Muscle layer of colon (tissue), 2 donors: ENCODE measurements around the gene FSCN2.
"Not testable (repeated sequence)": the region's sequence is repeated elsewhere in the genome, so short reads cannot be mapped to it uniquely, and the experiment has no call there.

Source experiments
- H3K27ac ChIP-seq: one replicate; pipeline ENCODE4 v1.7.0; 2013; ENCODE audit warnings: low read depth, mild to moderate bottlenecking, low read length, moderate library complexity
- H3K27me3 ChIP-seq, 2 donors: one replicate each; pipeline ENCODE4 v1.7.0; 2013; ENCODE audit warnings: low read length in 2 of 2, mild to moderate bottlenecking in 2 of 2; ENCODE audit not compliant: insufficient read depth in 2 of 2, control insufficient read depth in 1 of 2
- H3K36me3 ChIP-seq: one replicate; pipeline ENCODE4 v1.7.0; 2013; ENCODE audit warnings: mild to moderate bottlenecking, low read length; ENCODE audit not compliant: insufficient read depth
- H3K4me1 ChIP-seq: one replicate; pipeline ENCODE4 v1.7.0; 2013; ENCODE audit warnings: mild to moderate bottlenecking, low read length; ENCODE audit not compliant: insufficient read depth
- H3K4me3 ChIP-seq, 2 donors: one replicate each; pipeline ENCODE4 v1.7.0; 2013; ENCODE audit warnings: low read length in 2 of 2, low read depth in 1 of 2, mild to moderate bottlenecking in 1 of 2, moderate library complexity in 1 of 2
- H3K9ac ChIP-seq: one replicate; pipeline ENCODE4 v1.7.0; 2013; ENCODE audit warnings: low read length
- H3K9me3 ChIP-seq: one replicate; pipeline ENCODE4 v1.7.0; 2013; ENCODE audit warnings: mild to moderate bottlenecking, low read length
- donor health status: abdominal sarcoma.
- donor health status: Adenocarcinoma of cecum.

The FSCN2 gene

GRCh38 chr17:81524865-81525159 is 3.4 kb upstream of the FSCN2 start:
- Histone ChIP-seq H3K36me3 (no peaks in the 10 kb centered on the region), H3K4me3 (no peak overlapping the region), H3K9ac (no peak overlapping the region), H3K27me3 (peaks cover 26 to 75% of the 10 kb centered on the region in 2 donors), H3K9me3 (no peaks in the 10 kb centered on the region), H3K27ac (no peak overlapping the region), H3K4me1 (peaks cover 14% of the 10 kb centered on the region)

- Histone ChIP-seq H3K4me3 (no peak overlapping the region), H3K27ac (no peak overlapping the region), H3K4me1 (peaks cover 12% of the 10 kb centered on the region), H3K27me3 (peaks cover 26 to 78% of the 10 kb centered on the region in 2 donors), H3K9ac (no peak overlapping the region), H3K9me3 (no peaks in the 10 kb centered on the region), H3K36me3 (no peaks in the 10 kb centered on the region)
Observed at GRCh38 chr17:81526662-81527571, 1.3 kb upstream of the FSCN2 start.

DNA sequence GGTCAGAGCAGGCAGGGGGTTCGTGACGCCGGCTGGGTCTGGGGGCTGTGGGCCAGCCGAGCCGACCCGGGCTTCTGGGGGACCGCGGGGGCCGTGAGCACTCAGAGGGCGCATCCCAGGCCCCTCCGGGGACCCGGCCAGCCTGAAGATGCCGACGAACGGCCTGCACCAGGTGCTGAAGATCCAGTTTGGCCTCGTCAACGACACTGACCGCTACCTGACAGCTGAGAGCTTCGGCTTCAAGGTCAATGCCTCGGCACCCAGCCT is 140 bp downstream of the FSCN2 start:
- Histone ChIP-seq H3K9me3 (no peaks in the 10 kb centered on the region), H3K9ac (no peak overlapping the region), H3K27ac (no peak overlapping the region), H3K4me1 (peaks cover 8% of the 10 kb centered on the region), H3K4me3 (no peak overlapping the region), H3K36me3 (no peaks in the 10 kb centered on the region), H3K27me3 (peaks cover 25 to 71% of the 10 kb centered on the region in 2 donors)

- H3K27ac ChIP-seq: no peak overlapping the region
- H3K4me1 ChIP-seq: peaks cover 3% of the 10 kb centered on the region
- peaks cover 20 to 71% of the 10 kb centered on the region in 2 donors for H3K27me3 ChIP-seq
Observed at GRCh38 chr17:81528651-81529436, 667 bp downstream of the FSCN2 start.

DNA sequence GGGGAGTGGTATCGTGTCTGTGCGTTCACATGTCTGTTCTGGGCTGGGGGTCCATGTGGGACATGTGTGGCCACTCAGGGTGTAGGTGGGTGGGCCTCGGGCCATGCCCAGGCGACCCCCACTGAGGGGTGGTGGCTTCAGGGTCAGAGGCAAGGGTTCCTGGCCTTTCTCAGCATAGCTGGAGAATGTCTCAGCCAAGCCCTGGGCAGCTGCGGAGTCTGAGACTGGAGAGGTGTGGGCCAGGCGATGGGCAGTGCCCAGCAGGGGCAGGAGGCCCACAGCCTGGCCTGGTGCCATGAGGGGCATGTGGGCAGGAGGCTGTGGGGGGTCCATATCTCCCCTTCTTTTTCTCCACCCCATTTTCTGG is 1.2 kb downstream of the FSCN2 start:
- Histone ChIP-seq H3K4me3 (no peak overlapping the region), H3K36me3 (no peaks in the 10 kb centered on the region), H3K9me3 (no peaks in the 10 kb centered on the region), H3K9ac (no peak overlapping the region), H3K4me1 (no peaks in the 10 kb centered on the region), H3K27ac (no peak overlapping the region), H3K27me3 (peaks cover 16 to 71% of the 10 kb centered on the region in 2 donors)

More at GRCh38 chr17:81528651-81529436, 667 bp downstream of the FSCN2 start:
- H3K9me3 ChIP-seq: no peaks in the 10 kb centered on the region
- H3K9ac ChIP-seq: no peak overlapping the region
- no peaks in the 10 kb centered on the region for H3K36me3 ChIP-seq
- no peak overlapping the region for H3K4me3 ChIP-seq

DNA sequence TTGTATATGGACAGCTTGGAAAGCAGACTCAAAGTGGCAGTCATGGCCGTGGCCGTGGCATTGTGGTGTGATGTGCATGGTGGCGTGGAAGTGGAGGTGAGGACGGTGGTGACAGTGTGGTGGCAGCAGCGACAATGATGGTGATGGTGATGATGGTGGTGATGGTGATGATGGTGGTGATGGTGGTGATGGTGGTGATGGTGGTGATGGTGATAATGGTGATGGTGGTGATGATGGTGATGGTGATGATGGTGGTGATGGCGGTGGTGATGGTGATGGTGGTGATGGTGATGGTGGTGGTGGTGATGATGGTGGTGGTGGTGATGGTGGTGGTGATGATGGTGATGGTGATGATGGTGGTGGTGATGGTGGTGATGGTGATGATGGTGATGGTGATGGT is 2.8 kb downstream of the FSCN2 start:
- H3K9me3 ChIP-seq, H3K4me3 ChIP-seq, H3K36me3 ChIP-seq, H3K4me1 ChIP-seq, H3K9ac ChIP-seq, H3K27ac ChIP-seq: not testable (repeated sequence)
- H3K27me3 ChIP-seq: peaks cover 15 to 67% of the 10 kb centered on the region in 2 donors

DNA sequence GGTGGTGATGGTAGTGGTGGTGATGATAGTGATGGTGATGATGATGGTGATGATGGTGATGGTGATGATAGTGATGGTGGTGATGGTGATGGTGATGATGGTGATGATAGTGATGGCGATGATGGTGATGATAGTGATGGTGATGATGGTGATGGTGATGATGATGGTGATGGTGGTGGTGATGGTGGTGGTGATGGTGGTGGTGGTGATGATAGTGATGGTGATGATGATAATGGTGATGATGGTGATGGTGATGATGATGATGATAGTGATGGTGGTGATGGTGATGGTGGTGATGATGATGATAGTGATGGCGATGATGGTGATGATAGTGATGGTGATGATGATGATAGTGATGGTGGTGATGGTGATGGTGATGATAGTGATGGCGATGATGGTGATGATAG is 3.8 kb downstream of the FSCN2 start:
- not testable (repeated sequence) for H3K4me3 ChIP-seq, H3K4me1 ChIP-seq, H3K36me3 ChIP-seq, H3K27ac ChIP-seq, H3K9me3 ChIP-seq, H3K9ac ChIP-seq
- H3K27me3 ChIP-seq: peaks cover 11 to 67% of the 10 kb centered on the region in 2 donors

DNA sequence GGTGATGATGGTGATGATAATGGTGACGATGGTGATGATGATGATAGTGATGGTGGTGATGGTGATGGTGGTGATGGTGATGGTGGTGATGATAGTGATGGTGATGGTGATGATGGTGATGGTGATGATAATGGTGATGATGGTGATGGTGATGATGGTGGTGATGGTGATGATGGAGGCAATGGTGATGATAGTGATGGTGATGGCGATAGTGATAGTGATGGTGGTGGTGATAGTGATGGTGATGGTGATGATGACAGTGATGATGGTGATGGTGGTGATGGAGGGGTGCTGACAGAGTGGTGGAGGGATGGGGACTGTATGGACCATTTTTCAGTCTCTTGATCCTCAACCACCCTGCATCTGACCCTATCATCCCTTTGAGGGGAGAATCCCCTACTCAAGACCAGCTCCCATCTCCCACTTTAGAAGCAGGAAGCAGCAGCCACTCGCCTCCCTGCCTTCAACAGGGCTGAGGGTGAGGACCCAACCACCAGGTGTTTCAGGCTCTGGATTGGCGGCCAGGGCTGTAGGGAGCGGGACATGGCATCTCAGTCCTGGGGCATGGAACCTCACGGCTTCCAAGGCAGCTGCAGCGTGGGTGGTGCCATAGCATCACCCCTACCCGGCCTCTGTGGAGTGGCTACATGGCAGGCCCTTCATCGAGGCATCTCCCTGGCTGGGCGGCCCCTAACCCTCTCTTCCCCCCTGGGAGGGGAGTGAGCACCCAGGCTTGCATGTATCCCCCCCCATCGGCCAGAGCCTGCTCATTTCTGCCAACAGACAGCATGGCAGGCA is 4.5 kb downstream of the FSCN2 start:
- no peak overlapping the region for H3K27ac ChIP-seq
- H3K36me3 ChIP-seq: no peaks in the 10 kb centered on the region
- H3K4me1 ChIP-seq: no peaks in the 10 kb centered on the region
- H3K27me3 ChIP-seq: peaks cover 7 to 67% of the 10 kb centered on the region in 2 donors
- no peak overlapping the region for H3K9ac ChIP-seq
- no peak overlapping the region for H3K4me3 ChIP-seq
- H3K9me3 ChIP-seq: no peaks in the 10 kb centered on the region

- Histone ChIP-seq H3K9ac (no peak overlapping the region), H3K27ac (no peak overlapping the region), H3K36me3 (no peaks in the 10 kb centered on the region), H3K4me1 (no peaks in the 10 kb centered on the region), H3K27me3 (peaks cover 7 to 65% of the 10 kb centered on the region in 2 donors), H3K9me3 (no peaks in the 10 kb centered on the region), H3K4me3 (no peak overlapping the region)
Observed at GRCh38 chr17:81533339-81534141, 5.4 kb downstream of the FSCN2 start.

- no peak overlapping the region for H3K4me3 ChIP-seq
- no peaks in the 10 kb centered on the region for H3K36me3 ChIP-seq
- H3K27ac ChIP-seq: no peak overlapping the region
- H3K4me1 ChIP-seq: no peaks in the 10 kb centered on the region
- H3K9me3 ChIP-seq: no peaks in the 10 kb centered on the region
- peaks cover 7 to 57% of the 10 kb centered on the region in 2 donors for H3K27me3 ChIP-seq
- no peak overlapping the region for H3K9ac ChIP-seq
Observed at GRCh38 chr17:81534157-81535006, 6.2 kb downstream of the FSCN2 start.
